DOHH2 (cell line): ENCODE results near the gene FAM111B.
"Not testable (repeated sequence)": the region's sequence is repeated elsewhere in the genome, so short reads cannot be mapped to it uniquely, and the experiment has no call there.

Experiments
- H3F3A ChIP-seq: fragments of 200-600 bp; sonication (generic), shearing (Covaris generic); 2 replicates; pipeline ENCODE4 v1.6.0; 2016; ENCODE audit warnings: antibody characterized with exemption, mild to moderate bottlenecking; ENCODE audit not compliant: control insufficient read depth, insufficient read depth
- H3K27ac ChIP-seq: fragments of 200-600 bp; sonication (generic); 2 replicates; pipeline ENCODE4 v1.5.1; 2014; ENCODE audit warnings: low read depth, mild to moderate bottlenecking, low read length, moderate library complexity
- H3K27me3 ChIP-seq: fragments of 200-600 bp; sonication (generic); 2 replicates; pipeline ENCODE4 v1.6.1; 2014; ENCODE audit warnings: mild to moderate bottlenecking, low read length, mixed read lengths; ENCODE audit not compliant: control insufficient read depth
- H3K36me3 ChIP-seq: fragments of 200-600 bp; sonication (generic); 2 replicates; pipeline ENCODE4 v1.6.1; 2014; ENCODE audit warnings: mild to moderate bottlenecking, low read length, moderate library complexity, mixed read lengths; ENCODE audit not compliant: control insufficient read depth
- H3K4me1 ChIP-seq: fragments of 200-600 bp; sonication (generic); 2 replicates; pipeline ENCODE4 v1.6.1; 2014; ENCODE audit warnings: mild to moderate bottlenecking, low read length, mixed read lengths; ENCODE audit not compliant: control insufficient read depth
- H3K4me2 ChIP-seq: fragments of 200-600 bp; sonication (generic); 2 replicates; pipeline ENCODE4 v1.6.0; 2014; ENCODE audit warnings: mild to moderate bottlenecking, low read length, moderate library complexity
- H3K4me3 ChIP-seq: fragments of 200-600 bp; sonication (generic); 2 replicates; pipeline ENCODE4 v1.5.1; 2014; ENCODE audit warnings: mild to moderate bottlenecking, low read length, mixed read lengths
- H3K79me2 ChIP-seq: fragments of 200-600 bp; sonication (generic); 2 replicates; pipeline ENCODE4 v1.6.1; 2014; ENCODE audit warnings: mild to moderate bottlenecking, low read length, mixed read lengths; ENCODE audit not compliant: control insufficient read depth
- H3K9me2 ChIP-seq: fragments of 200-600 bp; sonication (generic); replicated peaks from 2 replicates; pipeline ENCODE4 v1.6.1; 2014; ENCODE audit warnings: mild to moderate bottlenecking, low read length, mixed read lengths; ENCODE audit not compliant: control insufficient read depth
- H3K9me3 ChIP-seq: fragments of 200-600 bp; sonication (generic); 2 replicates; pipeline ENCODE4 v1.6.1; 2014; ENCODE audit warnings: antibody characterized with exemption, low read length, mixed read lengths; ENCODE audit not compliant: control insufficient read depth, insufficient read depth
- H4K20me1 ChIP-seq: fragments of 200-600 bp; sonication (generic); 2 replicates; pipeline ENCODE4 v1.6.0; 2014; ENCODE audit warnings: low read depth, mild to moderate bottlenecking, antibody characterized with exemption, low read length, moderate library complexity; ENCODE audit not compliant: control insufficient read depth, insufficient read depth
- EZH2phosphoT487 ChIP-seq: fragments of 200-600 bp; sonication (generic); IDR thresholded peaks from 2 replicates; pipeline ENCODE4 v1.6.1; 2017; ENCODE audit warnings: borderline replicate concordance, mild to moderate bottlenecking, antibody characterized with exemption, low read length, moderate library complexity, mixed read lengths
- TF ChIP-seq, protein P1 (sequence below): fragments of 200-600 bp; sonication (generic); IDR thresholded peaks from one replicate; pipeline ENCODE4 v1.5.1; 2014; ENCODE audit warnings: antibody characterized with exemption, mild to moderate bottlenecking, low read depth, low read length; ENCODE audit not compliant: poor library complexity, severe bottlenecking

FAM111B gene

DNA sequence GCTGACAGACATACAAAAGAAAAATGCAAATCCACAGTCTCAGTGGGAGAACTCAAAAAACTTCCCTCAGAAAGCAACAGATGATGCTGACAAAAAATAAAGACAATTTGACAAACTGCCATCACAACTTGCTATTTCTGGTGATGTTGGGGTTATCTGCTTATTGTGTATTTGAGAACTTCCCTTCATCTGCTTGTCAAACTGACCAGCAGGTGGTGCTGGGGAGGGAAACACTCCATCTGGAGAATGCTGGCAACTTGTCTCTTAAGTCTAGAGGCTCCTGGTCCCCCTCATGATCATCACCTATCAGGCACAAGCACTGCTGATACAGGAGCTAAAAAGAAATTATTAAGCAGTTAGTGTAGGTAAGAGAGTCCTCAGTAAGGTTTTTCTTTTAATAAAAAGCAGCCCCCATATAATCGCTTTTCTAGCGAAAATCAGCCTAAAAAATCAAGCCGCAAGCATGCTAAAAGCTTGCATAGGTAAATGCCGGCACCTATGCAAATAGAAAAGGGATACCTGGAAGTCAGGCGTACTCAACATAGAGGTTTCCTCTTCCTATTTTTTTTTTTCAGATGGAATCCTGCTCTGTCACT lies 9.8 kb upstream of the FAM111B start:
- no peaks in the 10 kb centered on the region for H3K9me2 ChIP-seq
- H4K20me1 ChIP-seq: no peaks in the 10 kb centered on the region
- peak overlapping the region; percentile 73 for H3K4me2 ChIP-seq
- peaks cover 87% of the 10 kb centered on the region for H3K4me1 ChIP-seq
- peak overlapping the region; percentile 96 for H3K27ac ChIP-seq
- peaks cover 35% of the 10 kb centered on the region for H3K9me3 ChIP-seq
- peaks cover 42% of the 10 kb centered on the region for H3F3A ChIP-seq
- H3K27me3 ChIP-seq: no peaks in the 10 kb centered on the region
- H3K4me3 ChIP-seq: peak overlapping the region; percentile 83
- no peak for TF ChIP-seq EZH2phosphoT487
- TF ChIP-seq, protein P1, sequence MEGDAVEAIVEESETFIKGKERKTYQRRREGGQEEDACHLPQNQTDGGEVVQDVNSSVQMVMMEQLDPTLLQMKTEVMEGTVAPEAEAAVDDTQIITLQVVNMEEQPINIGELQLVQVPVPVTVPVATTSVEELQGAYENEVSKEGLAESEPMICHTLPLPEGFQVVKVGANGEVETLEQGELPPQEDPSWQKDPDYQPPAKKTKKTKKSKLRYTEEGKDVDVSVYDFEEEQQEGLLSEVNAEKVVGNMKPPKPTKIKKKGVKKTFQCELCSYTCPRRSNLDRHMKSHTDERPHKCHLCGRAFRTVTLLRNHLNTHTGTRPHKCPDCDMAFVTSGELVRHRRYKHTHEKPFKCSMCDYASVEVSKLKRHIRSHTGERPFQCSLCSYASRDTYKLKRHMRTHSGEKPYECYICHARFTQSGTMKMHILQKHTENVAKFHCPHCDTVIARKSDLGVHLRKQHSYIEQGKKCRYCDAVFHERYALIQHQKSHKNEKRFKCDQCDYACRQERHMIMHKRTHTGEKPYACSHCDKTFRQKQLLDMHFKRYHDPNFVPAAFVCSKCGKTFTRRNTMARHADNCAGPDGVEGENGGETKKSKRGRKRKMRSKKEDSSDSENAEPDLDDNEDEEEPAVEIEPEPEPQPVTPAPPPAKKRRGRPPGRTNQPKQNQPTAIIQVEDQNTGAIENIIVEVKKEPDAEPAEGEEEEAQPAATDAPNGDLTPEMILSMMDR: peak; percentile 58
- peaks cover 74% of the 10 kb centered on the region for H3K79me2 ChIP-seq
- H3K36me3 ChIP-seq: peaks cover 93% of the 10 kb centered on the region

DNA sequence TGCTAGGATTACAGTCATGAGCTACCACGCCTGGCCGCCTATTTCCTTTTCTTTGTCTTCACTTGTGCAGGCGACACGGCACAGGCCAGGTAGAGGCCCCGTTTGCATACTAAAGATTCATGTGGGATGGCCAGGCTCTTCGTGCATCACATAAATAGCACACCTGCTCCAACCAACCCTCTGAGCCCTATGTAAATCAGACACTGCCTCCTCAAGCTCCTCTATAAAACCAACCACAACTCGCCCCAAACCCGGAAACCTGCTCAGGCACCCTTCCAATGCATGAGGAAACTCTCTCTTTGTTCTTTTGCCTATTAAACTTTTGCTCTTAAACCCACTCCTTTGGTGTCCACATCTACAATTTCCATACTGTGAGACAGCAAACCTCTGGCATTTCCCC lies 9.1 kb upstream of the FAM111B start:
- H3K4me2 ChIP-seq: peak overlapping the region; percentile 73
- peaks cover 74% of the 10 kb centered on the region for H3K79me2 ChIP-seq
- H3K4me3 ChIP-seq: peak overlapping the region; percentile 83
- peaks cover 85% of the 10 kb centered on the region for H3K36me3 ChIP-seq
- H3F3A ChIP-seq: peaks cover 46% of the 10 kb centered on the region
- not testable (repeated sequence) for H3K9me2 ChIP-seq, H4K20me1 ChIP-seq, H3K27me3 ChIP-seq
- peaks cover 87% of the 10 kb centered on the region for H3K4me1 ChIP-seq
- H3K9me3 ChIP-seq: peaks cover 35% of the 10 kb centered on the region
- H3K27ac ChIP-seq: peak overlapping the region; percentile 96

DNA sequence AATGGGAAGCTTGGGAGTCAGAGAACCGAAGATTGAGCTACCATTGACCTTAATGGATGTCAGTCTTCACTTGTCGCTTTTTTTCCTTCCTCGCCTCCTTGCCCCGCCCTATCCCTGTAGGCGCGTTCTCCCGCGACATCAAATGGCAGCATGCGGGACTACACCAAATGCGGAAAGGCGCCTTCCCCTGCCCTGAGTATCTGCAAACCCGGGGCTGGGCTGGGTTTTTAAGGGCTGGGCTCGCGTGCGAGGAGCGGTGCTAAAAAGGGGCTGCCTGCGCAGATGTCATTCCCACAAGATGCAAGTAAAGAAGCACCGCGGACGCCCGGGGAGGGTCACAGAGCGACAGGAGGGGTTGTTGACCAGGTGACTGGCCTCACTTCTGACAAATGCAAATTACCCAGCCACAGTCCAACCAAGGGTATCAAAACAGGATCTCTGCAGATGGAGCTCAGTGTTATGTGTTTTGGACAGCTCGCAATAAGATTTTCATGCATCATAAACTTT lies 4.7 kb upstream of the FAM111B start:
- H3K9me3 ChIP-seq: peaks cover 51% of the 10 kb centered on the region
- TF ChIP-seq, protein P1: peak; percentile 62
- no peak for TF ChIP-seq EZH2phosphoT487
- no peaks in the 10 kb centered on the region for H3K9me2 ChIP-seq
- H3K4me2 ChIP-seq: peak overlapping the region; percentile 73
- H3K27me3 ChIP-seq: no peaks in the 10 kb centered on the region
- peak overlapping the region; percentile 96 for H3K27ac ChIP-seq
- H3K4me1 ChIP-seq: peaks cover 86% of the 10 kb centered on the region
- peak overlapping the region; percentile 83 for H3K4me3 ChIP-seq
- H3K79me2 ChIP-seq: peaks cover 55% of the 10 kb centered on the region
- H3K36me3 ChIP-seq: peaks cover 62% of the 10 kb centered on the region
- H4K20me1 ChIP-seq: no peaks in the 10 kb centered on the region
- peaks cover 33% of the 10 kb centered on the region for H3F3A ChIP-seq

DNA sequence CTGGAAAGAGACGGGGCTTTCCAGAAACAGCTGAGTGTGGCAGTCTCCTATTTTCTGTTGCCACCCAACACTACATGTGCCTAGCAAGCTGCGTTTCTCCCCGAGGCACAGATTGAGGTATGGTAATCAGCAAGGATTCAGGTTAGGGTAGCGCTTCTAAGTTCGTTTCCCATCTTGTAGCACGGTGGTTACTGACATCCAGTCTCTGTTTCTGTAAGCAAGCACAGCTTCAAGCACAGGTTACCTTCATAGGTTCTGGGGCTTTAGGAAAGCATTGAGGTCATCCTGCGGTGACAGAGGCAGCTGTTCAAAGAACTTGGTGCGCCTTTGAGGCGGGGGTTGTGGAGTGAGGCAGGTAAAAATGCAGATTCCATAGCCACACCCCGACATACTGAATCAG lies 684 bp downstream of the FAM111B start:
- Histone ChIP-seq H3K4me3 (peak overlapping the region; percentile 66), H3K27ac (peak overlapping the region; percentile 43), H3K79me2 (peaks cover 24% of the 10 kb centered on the region), H3K9me3 (peaks cover 49% of the 10 kb centered on the region), H3K36me3 (peaks cover 70% of the 10 kb centered on the region), H3K4me2 (peak overlapping the region; percentile 68), H3K4me1 (peaks cover 76% of the 10 kb centered on the region)
- H3F3A ChIP-seq, H3K27me3 ChIP-seq, H4K20me1 ChIP-seq, H3K9me2 ChIP-seq: not testable (repeated sequence)
